ENCODE measurements around the gene OR1M1.

Gene OR1M1

DNA sequence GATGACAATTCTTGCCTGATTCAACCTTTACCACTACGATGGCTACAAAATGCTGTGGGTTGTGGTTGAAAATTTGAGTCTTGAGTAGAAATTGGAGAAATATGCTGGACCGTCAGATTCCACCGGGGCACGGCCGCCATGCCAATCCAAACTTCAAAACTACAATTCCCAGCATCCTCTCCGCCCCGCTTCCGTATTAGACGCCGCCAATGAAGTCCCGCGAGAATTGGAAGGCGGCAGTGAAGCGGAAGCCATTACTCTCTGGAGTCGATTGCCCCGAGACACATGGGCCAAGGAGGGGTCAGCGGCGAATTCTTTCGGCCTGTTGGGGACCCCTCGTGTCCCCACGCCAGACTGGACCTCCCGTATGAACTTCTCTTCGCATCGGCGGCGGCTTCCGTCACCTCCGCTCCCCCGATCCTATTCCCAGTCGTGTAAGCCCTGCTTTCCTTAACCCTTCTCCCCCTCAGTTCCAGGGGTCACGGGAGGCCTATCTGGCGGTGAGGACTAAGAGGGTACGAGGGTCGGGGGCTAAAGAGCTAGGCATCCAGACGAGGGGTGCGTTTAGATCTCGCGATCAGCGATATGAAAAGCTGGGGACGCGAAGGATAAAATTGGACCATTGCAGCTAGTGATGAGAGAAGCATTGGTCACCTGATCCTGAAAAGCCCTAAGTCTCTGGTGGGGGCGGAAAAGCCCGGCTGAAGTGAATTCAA lies 53.5 kb downstream of the OR1M1 start, which contains the start of gene ZNF317:
TSS of gene ZNF317 (plus strand) at position 239 of the 716 bp plus-strand sequence. CDS start 15,620 bp downstream, outside the sequence.
- peak within 1 kb of the TSS; percentile 88 to 97 for H3K4me3 ChIP-seq (replicated peaks in 1 of 2; ENCODE audit: low read depth in 2 of 2, low read length in 2 of 2)
- TF ChIP-seq, protein P1, sequence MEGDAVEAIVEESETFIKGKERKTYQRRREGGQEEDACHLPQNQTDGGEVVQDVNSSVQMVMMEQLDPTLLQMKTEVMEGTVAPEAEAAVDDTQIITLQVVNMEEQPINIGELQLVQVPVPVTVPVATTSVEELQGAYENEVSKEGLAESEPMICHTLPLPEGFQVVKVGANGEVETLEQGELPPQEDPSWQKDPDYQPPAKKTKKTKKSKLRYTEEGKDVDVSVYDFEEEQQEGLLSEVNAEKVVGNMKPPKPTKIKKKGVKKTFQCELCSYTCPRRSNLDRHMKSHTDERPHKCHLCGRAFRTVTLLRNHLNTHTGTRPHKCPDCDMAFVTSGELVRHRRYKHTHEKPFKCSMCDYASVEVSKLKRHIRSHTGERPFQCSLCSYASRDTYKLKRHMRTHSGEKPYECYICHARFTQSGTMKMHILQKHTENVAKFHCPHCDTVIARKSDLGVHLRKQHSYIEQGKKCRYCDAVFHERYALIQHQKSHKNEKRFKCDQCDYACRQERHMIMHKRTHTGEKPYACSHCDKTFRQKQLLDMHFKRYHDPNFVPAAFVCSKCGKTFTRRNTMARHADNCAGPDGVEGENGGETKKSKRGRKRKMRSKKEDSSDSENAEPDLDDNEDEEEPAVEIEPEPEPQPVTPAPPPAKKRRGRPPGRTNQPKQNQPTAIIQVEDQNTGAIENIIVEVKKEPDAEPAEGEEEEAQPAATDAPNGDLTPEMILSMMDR (IDR thresholded peaks at IDR 0.05; ENCODE audit: low read depth, low read length) = no peak
- DNase-seq (ENCODE audit: low read depth in 2 of 2) = peak; percentile 93 to 94

DNA sequence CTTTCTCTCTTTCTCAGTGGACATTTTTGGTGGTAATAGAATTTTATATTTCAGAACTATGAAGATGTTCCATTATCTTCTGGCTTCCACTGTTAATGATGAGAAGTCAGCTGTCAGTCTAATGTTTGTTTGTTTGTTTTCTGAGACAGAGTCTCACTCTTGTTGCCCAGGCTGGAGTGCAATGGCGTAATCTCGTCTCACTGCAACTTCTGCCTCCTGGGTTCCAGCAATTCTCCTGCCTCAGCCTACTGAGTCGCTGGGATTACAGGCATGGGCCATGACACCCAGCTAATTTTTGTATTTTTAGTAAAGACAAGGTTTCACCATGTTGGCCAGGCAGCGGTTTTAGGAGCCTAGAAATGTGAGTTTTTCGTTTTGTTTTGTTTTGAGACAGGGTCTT lies 58.1 kb downstream of the OR1M1 start:
- peak in 1 of 2 donors; percentile 13 for DNase-seq (ENCODE audit: low read depth in 2 of 2)
- TF ChIP-seq, protein P1 (IDR thresholded peaks at IDR 0.05; ENCODE audit: low read depth, low read length) = no peak
- no peak overlapping the region for H3K4me3 ChIP-seq (replicated peaks in 1 of 2; ENCODE audit: low read depth in 2 of 2, low read length in 2 of 2)
